Mucosa of descending colon (tissue), 3 donors: Measurements from ENCODE around the gene STMN3. TPM values are rescaled to one million over a fixed set of nuclear protein-coding genes. Genes with fewer than 3 reads are reported as not detected.
"Not testable (repeated sequence)": the region's sequence is repeated elsewhere in the genome, so short reads cannot be mapped to it uniquely, and the experiment has no call there.

Experiments used
- ATAC-seq: fragments of 200-7000 bp; cut with Tn5 transposase; one replicate; pipeline ENCODE4 v1.9.1; 2020; ENCODE audit warnings: mild to moderate bottlenecking, moderate library complexity
- DNase-seq, 3 donors: peaks; one replicate each; pipeline ENCODE4 v3.0.0-alpha.2; 2020
- H3K36me3 ChIP-seq: fragments of 200-600 bp; one replicate; pipeline ENCODE4 v1.8.0; 2021; ENCODE audit warnings: low read depth, mild to moderate bottlenecking
- H3K4me1 ChIP-seq: fragments of 200-600 bp; one replicate; pipeline ENCODE4 v1.8.0; 2021; ENCODE audit warnings: low read depth, mild to moderate bottlenecking
- H3K4me3 ChIP-seq: fragments of 200-600 bp; one replicate; pipeline ENCODE4 v1.8.0; 2021; ENCODE audit warnings: mild to moderate bottlenecking
- H3K9me3 ChIP-seq: fragments of 200-600 bp; one replicate; pipeline ENCODE4 v1.8.0; 2021; ENCODE audit warnings: mild to moderate bottlenecking
- intact Hi-C, 2 donors: fragments of 100-400 bp; cut with DNase I in 1 of 2; cut with micrococcal nuclease in 1 of 2; formaldehyde crosslinking; loops; one replicate each; pipeline versions ENCODE4 v1.11.0 to v1.11.1; 2022; cut with DNase I, micrococcal nuclease
- total RNA-seq, 3 donors: library from RNA; stranded (reverse); fragmentation: NEBNext Ultra II Directional in 2 of 3; extraction: Animal tissue kit (Norgen Biotek cat#: 25700) in 2 of 3; gene quantifications; one replicate each; pipeline versions ENCODE4 v1.2.1 to v1.2.4, GENCODE V29; 2021 to 2023
- TF ChIP-seq, protein P1 (sequence below): fragments of 200-600 bp; IDR thresholded peaks from one replicate; pipeline ENCODE4 v1.8.0; 2022; ENCODE audit warnings: antibody characterized with exemption, mild to moderate bottlenecking
- donor health status: DM: no; HTN: no; CAD: no; lungs with moderate emphysema.
- donor health status: DM: no; HTN: no; CAD: no.
- donor health status: DM: no; HTN: yes; CAD: no.

Gene STMN3
- total RNA-seq, 3 donors from 2014 or later: 2.7 to 19.7 (median 6.7) TPM

DNA sequence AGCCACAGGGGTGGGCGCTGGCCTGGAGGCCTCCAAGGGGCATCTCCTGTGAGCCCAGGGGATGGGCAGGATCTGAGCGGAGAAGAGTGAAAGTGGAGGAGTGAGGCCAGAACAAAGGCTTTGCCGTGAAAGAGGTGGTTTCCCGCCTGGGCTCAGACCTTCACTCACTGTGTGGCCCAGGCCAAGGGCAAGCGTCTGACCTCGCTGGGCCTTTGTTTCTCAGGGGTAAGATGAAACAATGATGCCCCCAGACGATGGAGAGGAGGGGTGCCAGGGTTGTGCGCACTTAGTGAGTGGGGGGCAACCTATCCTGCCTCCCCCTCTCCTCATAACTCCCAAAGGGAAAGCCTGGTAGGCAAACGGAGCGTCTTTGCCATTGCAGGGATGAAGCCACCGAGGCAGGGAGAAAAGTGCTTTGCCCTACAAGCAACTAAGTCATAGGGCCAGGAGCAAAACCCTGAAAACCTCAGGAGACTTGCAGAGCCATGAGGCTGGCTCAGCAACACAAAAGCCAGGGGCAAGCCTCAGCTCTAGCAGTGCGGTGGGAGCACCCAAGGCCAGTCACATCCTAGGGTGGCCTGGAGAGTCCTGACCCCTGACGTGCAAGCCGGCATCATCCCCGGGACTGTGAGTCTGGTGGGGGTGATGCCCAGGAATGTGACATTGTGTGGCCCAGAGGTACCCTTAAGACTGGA, 897 bp upstream of the STMN3 start:
- ATAC-seq (no peak), DNase-seq (no peak)
- TF ChIP-seq, protein P1, sequence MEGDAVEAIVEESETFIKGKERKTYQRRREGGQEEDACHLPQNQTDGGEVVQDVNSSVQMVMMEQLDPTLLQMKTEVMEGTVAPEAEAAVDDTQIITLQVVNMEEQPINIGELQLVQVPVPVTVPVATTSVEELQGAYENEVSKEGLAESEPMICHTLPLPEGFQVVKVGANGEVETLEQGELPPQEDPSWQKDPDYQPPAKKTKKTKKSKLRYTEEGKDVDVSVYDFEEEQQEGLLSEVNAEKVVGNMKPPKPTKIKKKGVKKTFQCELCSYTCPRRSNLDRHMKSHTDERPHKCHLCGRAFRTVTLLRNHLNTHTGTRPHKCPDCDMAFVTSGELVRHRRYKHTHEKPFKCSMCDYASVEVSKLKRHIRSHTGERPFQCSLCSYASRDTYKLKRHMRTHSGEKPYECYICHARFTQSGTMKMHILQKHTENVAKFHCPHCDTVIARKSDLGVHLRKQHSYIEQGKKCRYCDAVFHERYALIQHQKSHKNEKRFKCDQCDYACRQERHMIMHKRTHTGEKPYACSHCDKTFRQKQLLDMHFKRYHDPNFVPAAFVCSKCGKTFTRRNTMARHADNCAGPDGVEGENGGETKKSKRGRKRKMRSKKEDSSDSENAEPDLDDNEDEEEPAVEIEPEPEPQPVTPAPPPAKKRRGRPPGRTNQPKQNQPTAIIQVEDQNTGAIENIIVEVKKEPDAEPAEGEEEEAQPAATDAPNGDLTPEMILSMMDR: no peak
- Histone ChIP-seq H3K4me1 (peaks cover 26% of the 10 kb centered on the region), H3K9me3 (no peaks in the 10 kb centered on the region), H3K36me3 (no peaks in the 10 kb centered on the region), H3K4me3 (no peak overlapping the region)
- intact Hi-C loops: no loop called here

DNA sequence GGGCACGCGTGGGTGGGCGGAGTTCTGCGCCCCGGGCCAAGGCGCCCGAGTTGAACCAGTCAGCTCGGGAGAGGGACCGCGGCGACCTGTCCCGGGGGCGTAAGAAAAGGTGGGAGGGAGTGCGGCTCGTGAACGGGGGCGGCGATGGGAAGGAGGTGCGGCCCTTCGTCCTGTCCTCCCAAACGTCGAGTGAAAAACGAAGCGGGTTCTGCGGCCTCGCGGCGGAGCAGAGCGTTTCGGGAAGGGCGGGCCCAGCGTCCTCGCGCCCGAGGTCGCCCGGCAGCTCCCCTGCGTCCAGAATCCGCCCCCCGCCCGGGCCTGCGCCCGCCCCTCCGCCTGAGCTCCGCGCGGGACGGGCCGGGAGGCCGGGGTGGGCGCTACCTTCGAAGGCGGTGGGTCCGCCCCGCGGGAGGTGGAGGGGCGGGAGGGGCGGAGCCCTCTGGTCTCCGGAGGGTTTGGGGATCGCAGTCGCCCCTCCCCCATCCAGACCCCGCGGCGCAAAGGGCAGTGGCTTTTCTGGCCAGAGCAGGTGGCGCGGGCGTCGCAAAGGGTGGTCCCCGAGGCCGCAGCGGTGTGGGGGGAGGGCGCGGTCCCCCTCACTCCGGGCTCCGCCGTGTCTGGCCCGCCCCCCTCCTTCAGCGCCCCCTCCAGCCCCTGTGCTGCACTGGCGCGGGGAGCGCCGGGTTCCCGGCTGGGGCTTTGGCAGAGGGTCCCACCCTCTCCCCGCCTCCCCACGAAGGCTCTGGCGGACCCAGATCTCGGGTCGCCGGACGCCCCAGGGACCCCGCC, 838 bp downstream of the STMN3 start:
- no peaks in the 10 kb centered on the region for H3K36me3 ChIP-seq
- DNase-seq (no peak), ATAC-seq (peak; percentile 7)
- TF ChIP-seq, protein P1: no peak
- H3K4me1 ChIP-seq: peaks cover 19% of the 10 kb centered on the region
- H3K9me3 ChIP-seq: no peaks in the 10 kb centered on the region
- intact Hi-C loops: no loop called here
- no peak overlapping the region for H3K4me3 ChIP-seq

DNA sequence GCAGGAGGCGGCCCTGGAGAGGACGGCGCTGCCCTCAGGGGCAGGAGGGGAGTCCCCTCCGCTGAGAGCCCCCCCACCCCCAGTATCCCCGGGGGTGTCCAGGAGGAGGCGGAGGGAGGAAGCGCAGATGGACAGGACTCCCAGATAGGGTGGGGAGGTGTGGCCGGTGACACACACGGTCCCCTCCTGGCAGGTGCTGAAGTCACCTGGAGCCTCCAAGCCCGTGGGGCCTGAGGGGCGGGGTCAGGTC, 1.4 kb downstream of the STMN3 start:
- Histone ChIP-seq H3K4me1 (peaks cover 19% of the 10 kb centered on the region), H3K9me3 (no peaks in the 10 kb centered on the region), H3K36me3 (no peaks in the 10 kb centered on the region), H3K4me3 (no peak overlapping the region)
- intact Hi-C loops: no loop called here
- peak; percentile 20 for ATAC-seq
- DNase-seq: no peak
- TF ChIP-seq, protein P1: no peak

DNA sequence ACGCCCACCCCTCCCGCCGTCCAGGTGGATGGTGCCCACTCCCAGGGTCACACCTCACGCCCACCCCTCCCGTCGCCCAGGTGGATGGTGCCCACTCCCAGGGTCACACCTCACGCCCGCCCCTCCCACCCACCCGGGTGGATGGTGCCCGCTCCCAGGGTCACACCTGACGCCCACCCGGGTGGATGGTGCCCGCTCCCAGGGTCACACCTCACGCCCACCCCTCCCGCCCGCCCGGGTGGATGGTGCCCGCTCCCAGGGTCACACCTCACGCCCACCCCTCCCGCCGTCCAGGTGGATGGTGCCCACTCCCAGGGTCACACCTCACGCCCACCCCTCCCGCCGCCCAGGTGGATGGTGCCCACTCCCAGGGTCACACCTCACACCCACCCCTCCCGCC, 2.7 kb downstream of the STMN3 start:
- DNase-seq, ATAC-seq, H3K9me3 ChIP-seq, H3K36me3 ChIP-seq, H3K4me3 ChIP-seq, intact Hi-C loops: not testable (repeated sequence)
- peaks cover 19% of the 10 kb centered on the region for H3K4me1 ChIP-seq

DNA sequence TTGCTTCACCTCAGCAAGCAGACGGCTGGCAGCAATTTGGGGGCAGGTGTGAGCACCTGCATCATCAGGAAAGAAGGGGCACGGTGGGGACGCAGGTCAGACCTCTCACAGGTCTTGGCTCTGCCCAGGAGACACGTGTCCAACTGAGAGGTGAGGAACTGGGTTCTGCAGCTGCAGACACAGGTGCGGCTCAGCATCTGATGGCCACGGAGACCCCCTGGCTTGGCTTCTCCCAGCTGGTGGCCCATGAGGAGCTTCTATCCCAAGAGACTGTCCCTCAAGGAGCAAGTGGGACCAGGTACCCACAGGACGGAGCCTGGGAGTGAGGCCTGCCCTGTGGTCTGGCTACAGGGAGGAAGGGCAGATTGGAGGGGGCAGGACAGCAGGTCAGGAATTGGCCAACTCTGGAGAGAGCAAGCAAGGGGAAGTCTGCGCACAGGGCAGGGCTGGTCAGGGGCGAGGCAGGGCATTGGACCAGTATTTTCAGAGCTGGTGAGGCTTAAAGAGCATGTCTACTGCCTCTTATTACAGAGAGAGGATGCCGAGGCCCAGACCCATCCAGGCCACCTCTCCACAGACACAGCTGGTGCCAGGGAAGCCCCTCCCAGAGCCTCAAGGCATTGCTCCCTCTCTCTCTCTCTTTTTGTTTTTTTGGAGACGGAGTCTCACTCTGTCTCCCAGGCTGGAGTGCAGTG, 4.2 kb downstream of the STMN3 start:
- no peak for ATAC-seq
- intact Hi-C loops: loop anchor here in 1 of 2 donors (5.0 kb wide), 1 partner anchor 208 kb away; no protein-coding TSS in a partner anchor
- peaks cover 15% of the 10 kb centered on the region for H3K4me1 ChIP-seq
- no peak for DNase-seq
- TF ChIP-seq, protein P1: no peak
- H3K4me3 ChIP-seq: no peak overlapping the region
- no peaks in the 10 kb centered on the region for H3K9me3 ChIP-seq
- no peaks in the 10 kb centered on the region for H3K36me3 ChIP-seq

DNA sequence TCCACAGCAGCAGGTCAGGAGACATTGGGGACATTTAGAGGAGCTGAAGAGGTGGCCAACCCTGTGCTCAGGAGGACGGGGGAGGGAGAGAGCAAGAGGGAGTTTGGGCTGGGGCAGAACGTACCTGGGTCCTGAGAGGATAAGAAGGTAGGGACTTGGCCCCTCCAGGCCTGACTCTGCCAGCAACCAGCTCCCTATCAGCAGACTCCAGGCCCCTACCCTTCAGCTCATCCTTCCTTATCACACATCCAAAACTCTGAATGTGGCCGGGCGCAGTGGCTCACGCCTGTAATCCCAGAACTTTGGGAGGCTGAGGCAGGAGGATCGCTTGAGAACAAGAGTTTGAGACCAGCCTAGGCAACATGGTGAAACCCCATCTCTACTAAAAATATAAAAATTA, 5.0 kb downstream of the STMN3 start:
- no peak for DNase-seq
- no peaks in the 10 kb centered on the region for H3K9me3 ChIP-seq
- TF ChIP-seq, protein P1: no peak
- intact Hi-C loops: loop anchor here in 1 of 2 donors (5.0 kb wide), 1 partner anchor 209 kb away; no protein-coding TSS in a partner anchor
- peaks cover 9% of the 10 kb centered on the region for H3K4me1 ChIP-seq
- H3K4me3 ChIP-seq: no peak overlapping the region
- no peaks in the 10 kb centered on the region for H3K36me3 ChIP-seq
- ATAC-seq: no peak
